Hematopoietic multipotent progenitor cell (in vitro differentiated cells): Measurements from ENCODE around the gene FBF1. TPM values are rescaled to one million over a fixed set of nuclear protein-coding genes. Genes with fewer than 3 reads are reported as not detected.
"Not testable (repeated sequence)": the region's sequence is repeated elsewhere in the genome, so short reads cannot be mapped to it uniquely, and the experiment has no call there.

Source experiments
- DNase-seq, 3 donors: peaks; one replicate each; pipeline ENCODE4 v3.0.0-alpha.2; 2011 to 2015; ENCODE audit warnings: low read depth in 2 of 3, low spot score in 2 of 3
- total RNA-seq: library from RNA; depleted of rRNA; stranded (reverse); fragments of >200 nt; gene quantifications from one replicate; pipeline ENCODE4 v1.2.3, GENCODE V29; 2012

Gene FBF1
- total RNA-seq, 1 donor, result 25.9 TPM

GRCh38 chr17:75876938-75877751, 63.7 kb downstream of the FBF1 start:
- DNase-seq, result no peak

DNA sequence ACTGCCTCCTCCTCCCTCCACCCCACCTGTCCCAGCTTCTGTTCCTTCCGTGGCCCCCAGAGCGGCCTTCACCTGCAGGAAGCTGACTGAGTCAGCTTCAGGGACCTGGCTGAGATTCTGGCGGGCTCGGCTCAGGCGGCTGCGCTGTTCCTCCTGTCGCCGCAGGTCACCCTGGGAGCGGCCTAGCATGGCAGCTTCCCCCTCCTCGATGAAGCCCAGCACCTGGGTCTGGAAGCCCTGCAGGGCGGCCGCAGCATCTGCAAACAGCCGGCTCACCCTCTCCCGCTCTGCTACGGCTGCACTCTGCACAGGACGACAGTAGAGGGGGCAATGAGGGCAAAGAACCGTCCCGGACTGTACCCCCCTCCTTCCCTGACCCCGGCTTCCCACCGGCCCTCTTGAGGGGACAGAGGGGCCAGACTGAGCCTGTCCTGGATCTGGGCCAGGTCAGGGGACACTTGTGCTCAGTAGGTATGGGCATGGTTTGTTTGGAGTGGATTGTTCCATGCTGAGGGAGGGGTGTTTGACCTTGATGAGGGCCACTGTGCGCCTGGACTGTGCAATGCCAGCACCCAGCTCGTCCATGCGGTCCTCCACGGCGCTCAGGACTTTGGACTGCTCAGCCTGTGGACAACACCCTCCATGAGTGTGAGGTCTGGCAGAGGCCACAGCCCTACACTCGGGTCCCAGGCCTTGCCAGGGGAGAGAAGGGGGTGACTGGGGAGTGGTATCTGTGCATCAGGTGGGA, 64.5 kb downstream of the FBF1 start:
- DNase-seq, result peak in 2 of 3 donors; percentile 82 to 84

DNA sequence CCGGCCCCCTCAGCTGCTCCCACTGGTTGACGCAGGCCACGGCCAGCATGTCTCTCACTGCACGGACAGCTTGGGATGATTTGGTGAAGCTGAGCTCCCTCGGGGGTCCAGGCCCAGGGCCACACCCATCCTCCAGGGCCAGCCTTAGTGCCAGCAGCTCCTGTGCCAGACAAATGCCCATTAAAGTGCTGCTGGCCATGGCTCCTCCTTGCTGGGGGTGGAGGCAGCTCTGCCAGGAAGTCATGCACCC, 65.0 kb downstream of the FBF1 start:
- DNase-seq, result no peak

GRCh38 chr17:75875182-75875939, 65.5 kb downstream of the FBF1 start:
- no peak for DNase-seq

DNA sequence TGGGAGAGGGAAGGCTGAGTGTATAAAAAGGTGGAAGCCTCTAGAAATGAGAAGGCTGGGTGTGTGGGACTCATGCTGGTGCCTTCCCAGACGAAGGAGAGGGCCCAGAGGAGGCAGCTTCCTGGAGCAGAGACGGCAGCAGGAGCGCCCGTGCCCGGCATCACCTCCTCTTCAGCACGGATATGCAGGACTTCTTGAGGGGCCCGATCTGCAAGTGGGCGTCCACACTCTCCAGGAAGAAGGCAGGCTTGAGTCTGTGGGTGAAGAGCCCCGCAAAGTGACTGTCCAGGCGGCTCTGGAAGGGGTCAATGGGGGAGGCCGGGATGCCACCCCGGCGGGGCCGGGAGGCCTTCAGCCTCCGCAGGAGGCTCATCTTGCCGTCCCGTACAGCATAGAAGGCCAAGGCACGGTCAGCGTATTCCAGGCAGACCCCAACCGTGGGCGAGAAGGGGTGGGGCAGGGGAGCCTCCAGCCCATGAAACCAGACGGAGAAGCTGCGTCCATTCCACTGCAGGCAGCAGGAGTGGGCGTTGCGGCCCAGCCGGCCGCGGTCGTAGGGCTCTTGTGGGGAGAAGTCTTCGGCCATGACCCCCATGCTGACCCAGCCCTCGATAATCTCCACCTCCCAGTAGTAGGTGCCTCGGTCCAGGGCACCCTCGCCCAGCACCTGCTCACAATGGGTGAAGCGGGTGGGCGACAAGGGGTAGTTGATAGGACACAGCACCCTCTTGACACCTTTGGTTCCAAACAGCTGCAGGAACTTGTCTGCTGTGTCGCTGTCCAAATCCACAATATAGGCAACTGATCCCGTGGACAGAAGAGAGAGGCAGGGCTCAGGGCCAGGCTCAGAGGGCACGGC, 66.3 kb downstream of the FBF1 start:
- no peak for DNase-seq

DNA sequence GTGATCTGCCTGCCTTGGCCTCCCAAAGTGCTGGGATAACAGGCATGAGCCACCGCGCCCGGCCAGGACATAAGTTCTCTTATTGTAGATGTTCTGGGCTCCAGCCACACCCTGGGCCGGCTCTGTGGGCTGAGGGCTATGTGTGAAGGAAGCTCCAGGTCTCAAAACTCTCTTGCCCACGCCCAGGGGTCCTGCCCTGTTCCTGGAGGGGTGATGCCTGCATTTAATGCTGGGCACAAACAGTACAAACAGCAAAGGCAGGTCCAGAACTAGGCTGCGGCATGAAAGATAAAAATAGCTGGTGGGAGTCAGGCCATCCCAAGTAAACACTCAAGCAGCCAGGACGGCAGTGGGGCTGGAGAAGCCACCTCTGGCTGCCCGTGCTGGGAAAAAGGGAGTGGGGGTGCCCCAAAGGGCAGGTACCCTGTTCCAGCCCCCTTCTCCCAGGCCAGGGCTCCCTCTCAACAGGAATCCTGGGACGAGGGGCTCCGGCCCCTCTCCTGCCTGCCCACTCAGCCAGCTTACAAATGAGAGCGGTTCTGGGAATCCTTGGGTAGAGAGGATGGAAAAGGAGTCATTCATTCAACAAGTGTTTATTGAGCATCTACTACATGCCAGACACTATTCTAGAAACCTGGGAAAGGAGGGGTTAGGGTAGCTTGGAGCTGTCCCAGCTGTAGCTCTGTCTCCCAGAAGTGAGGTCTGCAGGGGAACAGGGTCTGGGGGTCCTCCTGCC, 67.1 kb downstream of the FBF1 start:
- DNase-seq, result no peak

- DNase-seq, result peak in 1 of 3 donors; percentile 73
These were observed 68.1 kb downstream of the FBF1 start for GRCh38 chr17:75872434-75873351.

GRCh38 chr17:75870228-75870627, 70.6 kb downstream of the FBF1 start:
- not testable (repeated sequence) for DNase-seq

GRCh38 chr17:75869282-75870141, 71.3 kb downstream of the FBF1 start:
- DNase-seq, result no peak

DNA sequence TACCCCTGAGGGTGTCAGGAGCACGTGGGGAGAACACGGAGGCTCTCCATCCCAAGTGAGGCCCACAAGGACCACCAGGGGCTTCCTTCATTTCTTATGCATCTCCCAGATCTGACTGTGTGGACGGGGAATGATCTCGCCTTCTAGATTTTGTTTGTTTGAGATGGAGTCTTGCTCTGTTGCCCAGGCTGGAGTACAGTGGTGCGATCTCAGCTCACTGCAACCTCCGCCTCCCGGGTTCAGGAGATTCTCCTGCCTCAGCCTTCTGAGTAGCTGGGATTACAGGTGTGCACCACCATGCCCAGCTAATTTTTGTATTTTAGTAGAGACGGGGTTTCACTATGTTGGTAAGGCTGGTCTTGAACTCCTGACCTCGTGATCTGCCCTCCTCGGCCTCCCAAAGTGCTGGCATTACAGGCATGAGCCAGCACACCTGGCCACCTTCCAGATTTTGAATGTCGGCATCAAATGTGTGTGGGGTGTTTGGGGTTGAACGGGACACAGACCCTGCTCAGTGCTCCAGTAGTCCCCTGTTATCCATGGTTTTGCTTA, 72.0 kb downstream of the FBF1 start:
- DNase-seq, result not testable (repeated sequence)

- DNase-seq, result not testable (repeated sequence)
These were observed 75.2 kb downstream of the FBF1 start for GRCh38 chr17:75865404-75866188.

DNA sequence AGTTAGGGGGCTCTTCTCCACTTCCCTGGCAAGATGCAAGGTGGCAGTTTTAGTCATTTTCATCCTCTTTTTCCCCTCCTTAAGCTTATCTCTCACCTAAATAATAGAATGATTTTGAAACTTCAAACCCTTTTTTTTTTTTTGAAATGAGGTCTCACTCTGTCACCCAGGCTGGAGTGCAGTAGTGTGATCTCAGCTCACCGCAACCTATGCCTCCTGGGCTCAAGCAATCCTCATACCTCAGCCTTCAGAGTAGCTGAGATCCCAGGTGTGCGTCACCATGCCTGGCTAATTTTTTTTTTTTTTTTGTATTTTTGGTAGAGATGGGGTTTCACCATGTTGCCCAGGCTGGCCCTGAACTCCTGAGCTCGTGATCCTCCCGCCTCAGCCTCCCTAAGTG, 76.0 kb downstream of the FBF1 start:
- not testable (repeated sequence) for DNase-seq

DNA sequence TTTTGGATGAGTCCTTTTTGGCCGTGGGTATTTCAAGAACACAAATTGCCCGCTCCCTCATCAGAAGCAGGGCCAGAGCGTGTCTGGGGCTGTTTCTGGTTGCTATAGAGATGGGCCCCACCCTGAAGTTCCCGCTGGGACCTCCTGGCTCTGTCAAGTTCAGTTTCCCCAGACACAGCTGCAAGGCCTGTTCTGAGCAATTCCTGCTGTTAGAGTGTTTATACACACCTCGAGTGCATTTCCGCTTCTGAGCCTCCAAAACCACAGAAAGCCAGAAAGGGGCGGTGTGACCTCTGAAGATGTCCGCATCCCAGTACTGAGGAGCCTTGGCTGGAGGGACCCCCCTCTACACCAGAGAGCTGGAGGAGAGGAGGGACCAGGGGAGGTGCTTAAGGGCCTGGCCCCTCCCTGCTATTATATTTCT, 76.4 kb downstream of the FBF1 start:
- DNase-seq, result peak in 2 of 3 donors; percentile 77 to 80

GRCh38 chr17:75861927-75862317, 78.9 kb downstream of the FBF1 start:
- DNase-seq, result no peak
